ENCODE measurements around the gene SEMA7A. TPM values are rescaled to one million over a fixed set of nuclear protein-coding genes. Genes with fewer than 3 reads are reported as not detected.

The SEMA7A gene
- total RNA-seq, 6 experiments from 2014 or later, result 115 to 196 (median 129) TPM

DNA sequence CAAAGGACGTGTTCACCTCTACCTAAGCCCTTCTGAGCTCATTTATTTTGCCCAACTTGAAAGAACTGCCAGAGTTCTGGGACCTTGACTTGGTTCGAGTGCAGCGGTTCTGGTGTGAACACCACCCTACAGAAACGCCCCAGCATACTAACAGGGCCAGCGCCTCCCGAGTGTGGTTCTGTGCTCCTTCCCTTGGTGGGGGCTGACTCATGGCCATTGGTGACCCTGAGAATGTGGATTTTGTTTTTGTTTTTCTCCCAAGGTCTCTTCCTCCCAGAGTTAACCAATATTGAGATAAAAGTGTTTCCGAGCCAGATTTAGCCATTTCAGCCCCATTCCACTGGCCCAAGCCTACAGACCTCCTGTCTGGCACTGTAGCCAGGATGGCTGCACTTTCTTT lies 27.9 kb downstream of the SEMA7A start:
- no peaks in the 10 kb centered on the region for H3K9me3 Mint-ChIP-seq
- no peak for DNase-seq
- peak overlapping the region; percentile 98 for H3K27ac Mint-ChIP-seq
- peaks cover 4% of the 10 kb centered on the region for H3K27me3 Mint-ChIP-seq (ENCODE audit: insufficient read depth)
- H3K4me3 Mint-ChIP-seq, result no peak overlapping the region
- TF ChIP-seq, protein P1, sequence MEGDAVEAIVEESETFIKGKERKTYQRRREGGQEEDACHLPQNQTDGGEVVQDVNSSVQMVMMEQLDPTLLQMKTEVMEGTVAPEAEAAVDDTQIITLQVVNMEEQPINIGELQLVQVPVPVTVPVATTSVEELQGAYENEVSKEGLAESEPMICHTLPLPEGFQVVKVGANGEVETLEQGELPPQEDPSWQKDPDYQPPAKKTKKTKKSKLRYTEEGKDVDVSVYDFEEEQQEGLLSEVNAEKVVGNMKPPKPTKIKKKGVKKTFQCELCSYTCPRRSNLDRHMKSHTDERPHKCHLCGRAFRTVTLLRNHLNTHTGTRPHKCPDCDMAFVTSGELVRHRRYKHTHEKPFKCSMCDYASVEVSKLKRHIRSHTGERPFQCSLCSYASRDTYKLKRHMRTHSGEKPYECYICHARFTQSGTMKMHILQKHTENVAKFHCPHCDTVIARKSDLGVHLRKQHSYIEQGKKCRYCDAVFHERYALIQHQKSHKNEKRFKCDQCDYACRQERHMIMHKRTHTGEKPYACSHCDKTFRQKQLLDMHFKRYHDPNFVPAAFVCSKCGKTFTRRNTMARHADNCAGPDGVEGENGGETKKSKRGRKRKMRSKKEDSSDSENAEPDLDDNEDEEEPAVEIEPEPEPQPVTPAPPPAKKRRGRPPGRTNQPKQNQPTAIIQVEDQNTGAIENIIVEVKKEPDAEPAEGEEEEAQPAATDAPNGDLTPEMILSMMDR (IDR thresholded peaks at IDR 0.05), result no peak
- H3K4me1 Mint-ChIP-seq (ENCODE audit: low read depth), result peaks cover 79% of the 10 kb centered on the region
- H3K36me3 Mint-ChIP-seq (ENCODE audit: low read depth), result peaks cover 19% of the 10 kb centered on the region

DNA sequence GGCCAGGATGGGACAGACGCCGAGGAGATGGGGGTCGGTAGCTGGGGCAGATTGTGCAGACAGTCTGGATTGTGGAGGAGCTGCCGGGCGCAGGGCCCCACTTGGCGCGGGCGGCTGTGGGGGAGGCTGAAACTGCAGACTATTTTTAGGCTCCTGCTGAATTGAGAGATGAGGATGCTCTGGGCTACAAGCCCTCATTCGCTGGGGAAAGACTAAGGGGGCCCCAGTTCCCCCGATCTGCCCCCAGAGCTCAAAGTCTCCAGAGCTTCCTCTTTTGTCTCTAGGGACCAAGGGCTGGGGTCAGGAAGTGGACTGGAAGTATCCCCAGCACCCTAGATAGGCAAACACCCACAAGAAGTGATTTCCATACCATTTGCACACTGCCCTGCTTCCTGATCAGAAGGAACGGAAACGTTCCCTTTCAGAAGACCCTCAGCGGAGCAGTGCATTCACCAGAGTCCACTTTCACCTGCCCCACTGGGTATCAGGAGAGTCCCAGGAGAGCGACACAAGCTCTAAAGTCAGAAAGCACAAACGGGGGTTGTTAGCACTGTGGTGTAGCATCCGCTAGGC lies 29.7 kb downstream of the SEMA7A start:
- H3K36me3 Mint-ChIP-seq (ENCODE audit: low read depth), result peaks cover 19% of the 10 kb centered on the region
- DNase-seq, result no peak
- peak overlapping the region; percentile 70 for H3K27ac Mint-ChIP-seq
- H3K4me3 Mint-ChIP-seq, result no peak overlapping the region
- TF ChIP-seq, protein P1 (IDR thresholded peaks at IDR 0.05), result no peak
- H3K9me3 Mint-ChIP-seq, result no peaks in the 10 kb centered on the region
- peaks cover 94% of the 10 kb centered on the region for H3K4me1 Mint-ChIP-seq (ENCODE audit: low read depth)
- H3K27me3 Mint-ChIP-seq (ENCODE audit: insufficient read depth), result peaks cover 4% of the 10 kb centered on the region

DNA sequence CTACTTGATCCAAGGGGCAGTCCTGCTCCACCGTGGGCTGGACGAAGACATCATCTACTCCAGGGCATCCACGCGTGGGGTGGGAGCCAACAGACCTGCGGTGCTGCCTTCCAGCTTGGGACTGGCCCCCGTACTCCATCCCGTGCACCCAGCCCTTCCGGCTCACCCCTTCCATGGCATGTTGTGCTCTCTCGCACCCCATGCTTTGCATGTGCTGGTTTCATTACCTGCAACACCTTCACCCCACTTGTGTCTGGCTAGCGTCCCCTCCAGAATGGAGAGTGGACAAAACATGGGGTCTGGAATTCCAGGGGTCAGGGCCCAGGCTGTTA lies 30.2 kb downstream of the SEMA7A start:
- TF ChIP-seq, protein P1 (IDR thresholded peaks at IDR 0.05), result no peak
- Mint-ChIP-seq H3K27ac (peak overlapping the region; percentile 70), H3K4me1 (ENCODE audit: low read depth) (peaks cover 94% of the 10 kb centered on the region), H3K4me3 (no peak overlapping the region), H3K36me3 (ENCODE audit: low read depth) (peaks cover 19% of the 10 kb centered on the region), H3K27me3 (ENCODE audit: insufficient read depth) (peaks cover 2% of the 10 kb centered on the region), H3K9me3 (no peaks in the 10 kb centered on the region)
- DNase-seq, result no peak

DNA sequence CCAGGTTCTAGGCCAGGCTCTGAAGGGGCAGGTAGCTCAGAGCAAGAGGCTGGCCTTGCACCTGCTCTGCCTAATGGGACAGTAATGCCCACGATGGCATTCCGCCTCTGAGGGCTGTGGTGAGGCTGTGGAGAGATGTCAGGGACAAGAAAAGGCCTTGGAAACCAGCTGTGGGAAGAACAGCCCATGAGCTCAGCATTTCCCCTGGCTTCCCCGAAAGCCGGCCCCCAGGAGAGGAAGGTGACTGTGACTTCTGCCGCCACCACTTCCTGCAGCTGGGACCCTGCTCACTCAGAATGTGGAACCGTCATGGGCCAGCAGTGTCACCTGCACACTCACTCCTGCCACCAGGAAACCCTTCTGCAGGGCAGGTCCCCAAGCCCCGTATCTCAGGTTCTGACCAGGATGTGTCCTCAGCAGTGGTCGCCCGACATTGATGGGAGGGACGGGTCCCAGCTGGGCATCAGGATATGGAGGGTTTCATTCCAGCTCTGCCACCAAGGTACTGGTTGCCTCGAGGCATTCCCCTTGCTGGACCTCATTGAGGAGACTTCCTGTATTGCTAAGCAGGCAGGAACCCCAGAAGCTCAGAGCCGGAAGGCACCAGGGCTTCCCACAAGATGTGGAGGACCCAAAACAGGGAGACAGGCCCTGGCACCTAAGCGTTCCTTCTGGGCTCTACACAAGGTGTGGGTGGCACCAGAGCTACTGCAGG lies 30.7 kb downstream of the SEMA7A start:
- H3K27ac Mint-ChIP-seq, result peak overlapping the region; percentile 70
- peaks cover 94% of the 10 kb centered on the region for H3K4me1 Mint-ChIP-seq (ENCODE audit: low read depth)
- H3K9me3 Mint-ChIP-seq, result no peaks in the 10 kb centered on the region
- DNase-seq, result no peak
- H3K36me3 Mint-ChIP-seq (ENCODE audit: low read depth), result peaks cover 19% of the 10 kb centered on the region
- H3K27me3 Mint-ChIP-seq (ENCODE audit: insufficient read depth), result no peaks in the 10 kb centered on the region; the same call in none of the 2 replicates
- H3K4me3 Mint-ChIP-seq, result no peak overlapping the region
- TF ChIP-seq, protein P1 (IDR thresholded peaks at IDR 0.05), result no peak

DNA sequence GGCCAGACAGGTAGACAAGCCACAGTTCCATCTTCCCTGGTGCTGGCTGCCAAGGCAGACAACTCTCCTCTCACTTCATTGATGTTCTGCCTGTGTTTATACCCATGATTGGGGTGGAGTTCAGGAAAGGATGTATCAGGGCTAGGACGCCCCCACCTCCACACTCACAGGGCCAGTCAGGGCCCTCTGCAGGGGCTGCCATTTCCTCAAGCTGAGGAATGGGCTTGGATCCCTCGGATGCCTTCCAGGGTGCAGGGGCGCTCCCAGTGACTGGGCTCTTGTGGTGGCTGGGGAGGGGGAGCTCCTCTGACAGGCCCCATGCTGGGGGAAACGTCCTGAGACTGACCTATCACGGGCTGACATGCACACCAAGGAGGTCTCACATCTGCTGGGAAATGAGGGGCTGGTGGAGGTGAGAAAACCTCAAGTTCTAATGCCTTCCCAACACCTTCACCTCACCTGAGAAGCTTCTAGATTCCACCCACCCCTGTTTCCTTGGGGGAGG lies 31.4 kb downstream of the SEMA7A start:
- Mint-ChIP-seq H3K36me3 (ENCODE audit: low read depth) (peaks cover 19% of the 10 kb centered on the region), H3K9me3 (no peaks in the 10 kb centered on the region), H3K27me3 (ENCODE audit: insufficient read depth) (no peaks in the 10 kb centered on the region; the same call in none of the 2 replicates), H3K4me1 (ENCODE audit: low read depth) (peaks cover 94% of the 10 kb centered on the region), H3K27ac (peak overlapping the region; percentile 73), H3K4me3 (no peak overlapping the region)
- TF ChIP-seq, protein P1 (IDR thresholded peaks at IDR 0.05), result no peak
- DNase-seq, result no peak

Measured in HFFc6 (cell line).